Epithelial cell of esophagus (primary cell): ENCODE data around the gene MCU.

Source experiments
- DNase-seq: peaks from one replicate; pipeline ENCODE4 v3.0.0; 2010; ENCODE audit warnings: low read depth
- H3K4me3 ChIP-seq: 2 replicates; pipeline ENCODE4 v1.5.1; 2011; ENCODE audit warnings: mild to moderate bottlenecking, low read length, control low read depth
- TF ChIP-seq, protein P1 (sequence below): IDR thresholded peaks from 2 replicates; pipeline ENCODE4 v1.5.1; 2011; ENCODE audit warnings: low read depth, mild to moderate bottlenecking, low read length, control low read depth, inconsistent platforms; ENCODE audit not compliant: insufficient read depth; ENCODE audit errors: missing control alignments

MCU gene

DNA sequence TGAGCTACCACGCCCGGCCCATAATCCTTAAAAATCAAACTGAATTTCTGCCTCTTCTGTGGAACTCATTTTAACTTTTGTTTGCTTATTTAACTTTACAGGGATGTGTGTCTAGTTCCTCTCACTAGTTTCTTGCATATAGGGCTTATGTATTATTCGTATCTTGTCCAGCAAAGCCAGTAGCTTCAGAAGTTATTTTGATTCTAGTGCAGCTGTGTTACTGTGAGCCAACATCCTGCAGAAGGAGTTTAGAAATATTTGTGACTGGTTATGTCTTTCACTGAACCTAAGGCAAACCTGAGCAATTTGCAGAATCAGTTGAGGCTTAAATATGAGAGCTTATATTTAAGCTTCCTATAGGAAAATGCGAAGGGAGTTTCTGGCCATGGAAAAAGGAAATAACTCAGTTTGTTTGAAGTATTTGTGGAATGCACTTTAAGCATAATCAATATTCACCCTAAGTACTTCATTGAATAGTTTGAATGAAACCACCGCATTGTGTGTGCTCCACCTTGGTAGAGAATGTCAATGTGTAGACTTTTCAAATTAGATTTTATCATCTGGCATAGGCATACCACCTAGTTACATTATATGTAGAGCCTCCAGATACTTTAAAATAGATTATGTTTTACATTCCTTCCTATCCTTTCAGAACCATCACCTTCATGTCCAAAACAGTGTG lies 90.8 kb downstream of the MCU start:
- TF ChIP-seq, protein P1, sequence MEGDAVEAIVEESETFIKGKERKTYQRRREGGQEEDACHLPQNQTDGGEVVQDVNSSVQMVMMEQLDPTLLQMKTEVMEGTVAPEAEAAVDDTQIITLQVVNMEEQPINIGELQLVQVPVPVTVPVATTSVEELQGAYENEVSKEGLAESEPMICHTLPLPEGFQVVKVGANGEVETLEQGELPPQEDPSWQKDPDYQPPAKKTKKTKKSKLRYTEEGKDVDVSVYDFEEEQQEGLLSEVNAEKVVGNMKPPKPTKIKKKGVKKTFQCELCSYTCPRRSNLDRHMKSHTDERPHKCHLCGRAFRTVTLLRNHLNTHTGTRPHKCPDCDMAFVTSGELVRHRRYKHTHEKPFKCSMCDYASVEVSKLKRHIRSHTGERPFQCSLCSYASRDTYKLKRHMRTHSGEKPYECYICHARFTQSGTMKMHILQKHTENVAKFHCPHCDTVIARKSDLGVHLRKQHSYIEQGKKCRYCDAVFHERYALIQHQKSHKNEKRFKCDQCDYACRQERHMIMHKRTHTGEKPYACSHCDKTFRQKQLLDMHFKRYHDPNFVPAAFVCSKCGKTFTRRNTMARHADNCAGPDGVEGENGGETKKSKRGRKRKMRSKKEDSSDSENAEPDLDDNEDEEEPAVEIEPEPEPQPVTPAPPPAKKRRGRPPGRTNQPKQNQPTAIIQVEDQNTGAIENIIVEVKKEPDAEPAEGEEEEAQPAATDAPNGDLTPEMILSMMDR = no peak

DNA sequence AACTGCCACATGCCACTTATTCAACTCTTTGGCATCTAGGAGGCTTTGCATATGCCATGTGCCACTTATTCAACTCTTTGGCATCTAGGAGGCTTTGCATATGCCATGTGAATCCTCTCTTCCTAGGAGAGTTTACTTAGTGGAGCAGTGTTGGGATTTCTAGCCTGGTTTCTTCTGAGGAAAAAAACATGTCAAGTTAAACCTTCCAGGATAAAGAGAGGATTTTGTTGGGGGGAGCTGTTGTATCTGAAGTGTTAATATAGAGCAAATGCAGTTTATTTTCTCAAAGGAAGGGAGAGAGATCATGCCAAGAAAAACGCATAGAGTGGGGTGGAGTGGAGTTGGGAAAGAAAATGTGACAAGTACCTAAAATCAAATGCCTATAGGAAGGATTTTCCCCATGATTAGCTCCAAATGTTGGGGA lies 91.5 kb downstream of the MCU start:
- H3K4me3 ChIP-seq = no peak overlapping the region
- peak; percentile 38 for DNase-seq
- TF ChIP-seq, protein P1 = no peak

More for the DNA sequence above, 90.8 kb downstream of the MCU start:
- no peak for DNase-seq
- H3K4me3 ChIP-seq = no peak overlapping the region

DNA sequence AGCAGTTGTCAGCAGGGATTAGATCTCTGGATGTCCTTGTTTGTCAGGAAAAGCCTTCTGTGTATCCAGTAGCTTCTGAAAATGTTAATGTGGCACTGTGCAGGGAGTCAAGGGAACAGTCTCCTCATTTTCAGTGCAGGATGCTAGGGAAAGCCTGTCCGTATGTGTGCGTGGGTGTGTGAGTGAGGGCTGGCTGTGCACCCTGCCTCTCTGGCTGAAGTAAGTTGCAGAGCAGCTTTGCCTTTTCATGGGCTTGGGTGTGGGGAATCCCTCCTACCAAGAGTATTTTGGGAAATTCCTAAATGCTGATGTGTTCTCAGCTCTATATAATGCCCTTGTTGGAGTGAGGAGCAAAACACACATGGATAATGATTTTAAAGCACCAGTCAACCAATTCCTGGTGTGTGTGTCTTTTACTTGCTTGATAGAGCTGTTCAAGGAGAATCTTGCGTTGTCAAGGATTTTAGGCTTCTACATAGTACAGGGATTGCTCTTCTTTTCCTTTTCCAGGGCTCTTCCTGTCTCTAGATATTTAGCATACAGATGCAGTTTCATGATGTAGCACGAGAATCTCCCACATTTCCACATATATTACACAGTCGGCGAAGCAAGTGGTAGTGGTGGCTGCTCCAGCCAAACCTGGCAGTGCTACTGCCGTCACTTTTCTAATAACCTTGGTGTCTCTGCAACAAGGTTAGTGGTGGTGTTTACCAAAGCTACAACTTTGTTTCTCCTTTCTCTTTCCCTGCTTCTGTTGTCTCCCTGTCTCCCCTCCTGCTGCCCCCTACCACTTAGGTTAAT lies 92.8 kb downstream of the MCU start:
- H3K4me3 ChIP-seq = no peak overlapping the region
- peak; percentile 87 for DNase-seq
- TF ChIP-seq, protein P1 = no peak

DNA sequence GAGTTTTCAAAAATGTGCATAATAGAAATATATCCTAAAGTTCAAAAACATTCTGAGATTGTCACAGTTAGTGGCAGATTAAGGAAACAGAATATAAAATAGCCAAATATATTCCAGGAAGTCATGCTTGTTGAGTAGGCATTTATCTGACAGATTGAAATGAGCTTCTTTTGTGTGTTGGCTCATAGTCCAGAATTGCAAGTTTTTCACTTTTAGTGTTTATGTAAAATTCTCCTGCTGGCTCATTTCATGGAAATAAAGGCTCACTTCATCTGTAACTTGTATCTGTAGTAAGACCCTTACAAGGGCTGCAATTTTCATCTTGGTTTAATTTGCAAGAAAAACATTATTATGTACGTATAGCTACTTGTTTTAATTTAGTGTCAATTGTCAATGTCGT lies 93.5 kb downstream of the MCU start:
- TF ChIP-seq, protein P1 = no peak
- no peak overlapping the region for H3K4me3 ChIP-seq
- DNase-seq = no peak

DNA sequence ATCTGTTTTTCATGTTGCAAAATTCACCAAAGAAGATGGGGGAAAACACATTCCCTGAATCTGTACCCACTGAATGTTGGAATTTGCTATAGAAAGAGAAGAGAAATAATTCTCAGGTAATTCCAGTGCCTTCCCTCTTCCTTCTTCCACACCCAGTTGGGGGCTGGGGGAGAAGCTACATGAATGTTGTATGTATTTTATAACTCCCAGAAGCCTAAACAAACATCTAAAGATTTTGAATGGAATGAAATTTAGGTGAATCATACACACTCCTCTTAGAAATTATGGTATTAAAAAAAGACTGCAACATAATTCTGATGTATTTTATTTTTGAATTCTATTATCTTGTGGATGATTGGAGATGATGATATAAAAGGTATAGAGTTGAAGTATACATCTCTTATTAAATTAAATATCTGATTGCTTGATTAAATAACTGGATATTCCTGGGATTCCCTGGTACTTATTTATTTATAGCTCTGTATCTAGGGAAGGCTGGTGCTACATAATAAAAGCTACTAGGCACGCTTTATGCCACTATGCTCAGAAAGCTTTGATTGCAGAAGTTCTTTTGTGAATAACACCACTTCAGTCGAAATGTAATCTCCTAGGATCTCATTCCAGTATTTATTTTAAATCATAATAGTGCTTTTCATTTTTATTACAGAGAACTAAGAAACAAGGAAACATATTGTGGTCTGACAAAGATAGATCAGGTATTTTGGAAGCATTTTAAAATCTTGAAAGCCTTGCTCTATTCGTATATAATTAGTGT lies 98.5 kb downstream of the MCU start:
- no peak overlapping the region for H3K4me3 ChIP-seq
- TF ChIP-seq, protein P1 = no peak
- DNase-seq = no peak

DNA sequence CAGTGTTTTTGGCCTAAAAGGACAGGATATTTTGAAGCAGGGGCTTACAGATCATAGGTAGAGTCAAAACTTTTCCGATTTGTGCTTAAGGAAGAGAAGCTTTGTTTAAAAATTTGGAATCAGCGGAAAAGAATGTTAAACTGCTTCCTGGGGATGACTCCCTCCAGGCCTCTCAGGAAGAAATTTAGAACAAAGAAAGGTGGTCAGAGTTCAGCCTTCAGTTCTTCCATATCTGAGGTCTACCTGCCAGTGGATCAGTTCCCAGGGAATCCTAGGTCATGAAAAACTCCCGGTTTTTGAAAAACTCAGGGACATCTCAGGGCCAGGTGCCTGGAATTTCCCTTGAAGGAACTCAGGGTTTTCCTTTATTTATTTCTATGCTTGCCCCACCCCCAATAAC lies 100.3 kb downstream of the MCU start:
- peak; percentile 8 for DNase-seq
- no peak overlapping the region for H3K4me3 ChIP-seq
- TF ChIP-seq, protein P1 = no peak
